Common myeloid progenitor, CD34-positive (primary cell): ENCODE data around the gene UBE3C.
"Not testable (repeated sequence)": the region's sequence is repeated elsewhere in the genome, so short reads cannot be mapped to it uniquely, and the experiment has no call there.

ENCODE experiments used
- CTCF ChIA-PET: fragments of 350-600 bp; sonication (Branson Sonifier 250); formaldehyde crosslinking; loops from one replicate; lab custom pipeline; 2021; ENCODE audit warnings: antibody characterized with exemption; lab: Charles Lee
- POLR2A ChIA-PET: fragments of 350-600 bp; sonication (Branson Sonifier 250); formaldehyde crosslinking; loops from one replicate; lab custom pipeline; 2021; ENCODE audit warnings: antibody characterized with exemption; lab: Charles Lee
- DNase-seq, 3 donors: peaks; one replicate each; pipeline versions ENCODE4 v3.0.0 to v3.0.0-alpha.2; 2013
- H3K27ac ChIP-seq, 2 experiments: 1 replicate in 1 of 2; 2 replicates in 1 of 2; pipeline ENCODE4 v1.7.0; 2013; ENCODE audit warnings: inconsistent platforms in 2 of 2, low read length in 2 of 2, mild to moderate bottlenecking in 2 of 2, low read depth in 1 of 2, moderate library complexity in 1 of 2; ENCODE audit not compliant: severe bottlenecking in 2 of 2, insufficient read depth in 1 of 2, poor library complexity in 1 of 2
- H3K27me3 ChIP-seq, 5 experiments: replicated peaks in 2 of 5; 1 replicate in 3 of 5; 2 replicates in 2 of 5; pipeline versions ENCODE4 v1.6.1 to v1.7.0; 2013; ENCODE audit warnings: low read length in 4 of 5, mild to moderate bottlenecking in 2 of 5, moderate library complexity in 2 of 5, inconsistent platforms in 1 of 5; ENCODE audit not compliant: insufficient read depth in 5 of 5, control insufficient read depth in 4 of 5
- H3K36me3 ChIP-seq, 4 experiments: 1 replicate in 2 of 4; 2 replicates in 2 of 4; pipeline versions ENCODE4 v1.6.1 to v1.7.0; 2013; ENCODE audit warnings: low read length in 3 of 4, control low read depth in 1 of 4, mild to moderate bottlenecking in 1 of 4; ENCODE audit not compliant: control insufficient read depth in 4 of 4, insufficient read depth in 4 of 4
- H3K4me1 ChIP-seq, 4 experiments: 1 replicate in 3 of 4; 2 replicates in 1 of 4; pipeline versions ENCODE4 v1.6.1 to v1.7.1; 2013; ENCODE audit warnings: low read length in 3 of 4, mild to moderate bottlenecking in 3 of 4, control low read depth in 1 of 4, inconsistent platforms in 1 of 4, moderate library complexity in 1 of 4; ENCODE audit not compliant: control insufficient read depth in 4 of 4, insufficient read depth in 4 of 4; ENCODE audit errors: control extremely low read depth in 1 of 4
- H3K4me3 ChIP-seq, 7 experiments: 1 replicate in 4 of 7; 2 replicates in 3 of 7; pipeline versions ENCODE4 v1.5.1 to v1.7.0; 2013; ENCODE audit warnings: mild to moderate bottlenecking in 7 of 7, low read length in 6 of 7, moderate library complexity in 6 of 7, inconsistent platforms in 2 of 7, low read depth in 2 of 7, control low read depth in 1 of 7; ENCODE audit not compliant: insufficient read depth in 4 of 7, control insufficient read depth in 1 of 7; ENCODE audit errors: extremely low read depth in 1 of 7
- H3K9me3 ChIP-seq, 5 experiments: 1 replicate in 4 of 5; 2 replicates in 1 of 5; pipeline versions ENCODE4 v1.6.1 to v1.7.1; 2013; ENCODE audit warnings: low read length in 4 of 5, mild to moderate bottlenecking in 2 of 5, inconsistent platforms in 1 of 5, low read depth in 1 of 5, moderate library complexity in 1 of 5; ENCODE audit not compliant: control insufficient read depth in 4 of 5, insufficient read depth in 2 of 5; ENCODE audit errors: control extremely low read depth in 1 of 5
- WGBS: methylation state at CpG from one replicate; pipeline ENCODE4 v1.1.5; 2013; ENCODE audit not compliant: insufficient coverage; 5-methylcytosine and 5-hydroxymethylcytosine counted together

The UBE3C gene

GRCh38 chr7:157100005-157100404 lies 38.7 kb upstream of the UBE3C start:
- H3K4me3 ChIP-seq, POLR2A ChIA-PET, H3K36me3 ChIP-seq, DNase-seq, H3K9me3 ChIP-seq, H3K27ac ChIP-seq, CTCF ChIA-PET: not testable (repeated sequence)
- Histone ChIP-seq H3K4me1 (peaks cover 0 to 10% (median 0%) of the 10 kb centered on the region in 4 experiments), H3K27me3 (peaks cover 0 to 17% (median 2%) of the 10 kb centered on the region in 5 experiments)
- WGBS: no CpG with 5 or more reads among the region's 3 CpGs

GRCh38 chr7:157103641-157104040 lies 35.1 kb upstream of the UBE3C start:
- H3K4me1 ChIP-seq, H3K4me3 ChIP-seq, H3K27ac ChIP-seq, H3K27me3 ChIP-seq, CTCF ChIA-PET, DNase-seq, POLR2A ChIA-PET, H3K36me3 ChIP-seq: not testable (repeated sequence)
- peaks cover 0 to 24% (median 13%) of the 10 kb centered on the region in 5 experiments for H3K9me3 ChIP-seq
- no CpG with 5 or more reads among the region's 2 CpGs for WGBS

GRCh38 chr7:157111311-157111710 lies 27.4 kb upstream of the UBE3C start:
- H3K27ac ChIP-seq: no peak overlapping the region
- WGBS: 93% methylated on average over 6 of the region's 9 CpGs
- POLR2A ChIA-PET: no interaction called here
- CTCF ChIA-PET: no interaction called here
- no peak overlapping the region for H3K4me3 ChIP-seq
- H3K4me1 ChIP-seq: no peaks in the 10 kb centered on the region
- DNase-seq: no peak
- H3K27me3 ChIP-seq: peaks cover 0 to 5% (median 0%) of the 10 kb centered on the region in 5 experiments
- H3K36me3 ChIP-seq: no peaks in the 10 kb centered on the region
- peaks cover 1 to 33% (median 15%) of the 10 kb centered on the region in 5 experiments for H3K9me3 ChIP-seq

GRCh38 chr7:157112706-157113105 lies 26.0 kb upstream of the UBE3C start:
- POLR2A ChIA-PET: no interaction called here
- peaks cover 1 to 27% (median 11%) of the 10 kb centered on the region in 5 experiments for H3K9me3 ChIP-seq
- WGBS: 96% methylated on average over 7 of the region's 8 CpGs

GRCh38 chr7:157113607-157114006 lies 25.1 kb upstream of the UBE3C start:
- ChIA-PET POLR2A (no interaction called here), CTCF (no interaction called here)
- peaks cover 0 to 5% (median 2%) of the 10 kb centered on the region in 5 experiments for H3K27me3 ChIP-seq
- no peak overlapping the region for H3K4me3 ChIP-seq
- H3K36me3 ChIP-seq: no peaks in the 10 kb centered on the region
- WGBS: no CpG with 5 or more reads among the region's 2 CpGs
- no peak for DNase-seq
- peaks cover 1 to 26% (median 6%) of the 10 kb centered on the region in 5 experiments for H3K9me3 ChIP-seq
- no peaks in the 10 kb centered on the region for H3K4me1 ChIP-seq
- no peak overlapping the region for H3K27ac ChIP-seq

More at GRCh38 chr7:157112706-157113105, 26.0 kb upstream of the UBE3C start:
- H3K36me3 ChIP-seq: no peaks in the 10 kb centered on the region
- no peak overlapping the region for H3K27ac ChIP-seq
- H3K4me3 ChIP-seq: no peak overlapping the region
- peaks cover 0 to 5% (median 1%) of the 10 kb centered on the region in 5 experiments for H3K27me3 ChIP-seq
- CTCF ChIA-PET: no interaction called here
- H3K4me1 ChIP-seq: no peaks in the 10 kb centered on the region
- no peak for DNase-seq

GRCh38 chr7:157116762-157117161 lies 22.0 kb upstream of the UBE3C start:
- no peaks in the 10 kb centered on the region for H3K36me3 ChIP-seq
- no peaks in the 10 kb centered on the region for H3K4me1 ChIP-seq
- POLR2A ChIA-PET: no interaction called here
- H3K27ac ChIP-seq: no peak overlapping the region
- peaks cover 0 to 5% (median 3%) of the 10 kb centered on the region in 5 experiments for H3K27me3 ChIP-seq
- no peak for DNase-seq
- WGBS: 95% methylated on average over 5 of the region's 5 CpGs
- H3K4me3 ChIP-seq: no peak overlapping the region
- H3K9me3 ChIP-seq: peaks cover 1 to 18% (median 1%) of the 10 kb centered on the region in 5 experiments
- CTCF ChIA-PET: interaction anchor here (0.6 kb wide), 1 partner anchor 90 kb away, joined by 3 read pairs; no protein-coding TSS in a partner anchor

- Histone ChIP-seq H3K27ac (no peak overlapping the region), H3K36me3 (no peaks in the 10 kb centered on the region), H3K9me3 (peaks cover 0 to 13% (median 1%) of the 10 kb centered on the region in 5 experiments), H3K27me3 (peaks cover 0 to 5% (median 3%) of the 10 kb centered on the region in 5 experiments), H3K4me3 (no peak overlapping the region), H3K4me1 (no peaks in the 10 kb centered on the region)
- 100% methylated on average over 1 of the region's 2 CpGs for WGBS
- POLR2A ChIA-PET: no interaction called here
- DNase-seq: no peak
- CTCF ChIA-PET: no interaction called here
These were observed 20.9 kb upstream of the UBE3C start for GRCh38 chr7:157117796-157118195.
